Left lung (tissue), 10 donors: Measurements from ENCODE around the gene LAMA5. TPM values are rescaled to one million over a fixed set of nuclear protein-coding genes. Genes with fewer than 3 reads are reported as not detected.

Experiments used
- ATAC-seq: fragments of 200-7000 bp; cut with Tn5 transposase; one replicate; pipeline ENCODE4 v1.9.1; 2020; ENCODE audit warnings: moderate library complexity
- DNase-seq, 4 donors: peaks; one replicate each; pipeline ENCODE4 v3.0.0-alpha.2; 2013 to 2020
- H3K27ac ChIP-seq, 2 donors: fragments of 200-600 bp; sonication (generic) in 1 of 2; one replicate each; pipeline versions ENCODE4 v1.5.0 to v1.8.0; 2020 to 2021
- H3K27me3 ChIP-seq, 2 donors: fragments of 200-600 bp; sonication (generic) in 1 of 2; one replicate each; pipeline versions ENCODE4 v1.5.0 to v1.8.0; 2020 to 2021
- H3K36me3 ChIP-seq, 2 donors: fragments of 200-600 bp; sonication (generic) in 1 of 2; one replicate each; pipeline versions ENCODE4 v1.5.0 to v1.8.0; 2020 to 2021
- H3K4me1 ChIP-seq, 2 donors: fragments of 200-600 bp; one replicate each; pipeline ENCODE4 v1.8.0; 2021
- H3K4me3 ChIP-seq, 2 donors: fragments of 200-600 bp; sonication (generic) in 1 of 2; one replicate each; pipeline versions ENCODE4 v1.5.0 to v1.8.0; 2020 to 2021; ENCODE audit warnings: mild to moderate bottlenecking in 1 of 2
- H3K9me3 ChIP-seq, 2 donors: fragments of 200-600 bp; sonication (generic) in 1 of 2; one replicate each; pipeline versions ENCODE4 v1.5.0 to v1.8.0; 2020 to 2021
- intact Hi-C, 2 donors: fragments of 100-400 bp; cut with DNase I; formaldehyde crosslinking; loops; one replicate each; pipeline versions ENCODE4 v1.11.2 to v1.14.2; 2022
- polyA plus RNA-seq, 6 donors: library from polyadenylated mRNA; unstranded; fragments of 120-200 nt; gene quantifications; one replicate each; pipeline ENCODE4 v1.2.1, GENCODE V29; 2013; ENCODE audit not compliant: insufficient read length in 6 of 6
- total RNA-seq, 2 donors: library from RNA; stranded (reverse); fragmentation: NEBNext Ultra II Directional; extraction: Animal tissue kit (Norgen Biotek cat#: 25700); gene quantifications; one replicate each; pipeline ENCODE4 v1.2.1, GENCODE V29; 2021
- TF ChIP-seq, protein P1 (sequence below), 2 donors: fragments of 200-600 bp; sonication (generic) in 1 of 2; IDR thresholded peaks; one replicate each; pipeline versions ENCODE4 v1.5.0 to v1.8.0; 2021; ENCODE audit warnings: antibody characterized with exemption in 2 of 2
- donor health status: DM: no; HTN: yes; CAD: no.
- donor health status: DM: no; HTN: no; CAD: no.

LAMA5 gene
- total and polyA plus RNA-seq, 8 donors = 123 to 267 (median 158) TPM

DNA sequence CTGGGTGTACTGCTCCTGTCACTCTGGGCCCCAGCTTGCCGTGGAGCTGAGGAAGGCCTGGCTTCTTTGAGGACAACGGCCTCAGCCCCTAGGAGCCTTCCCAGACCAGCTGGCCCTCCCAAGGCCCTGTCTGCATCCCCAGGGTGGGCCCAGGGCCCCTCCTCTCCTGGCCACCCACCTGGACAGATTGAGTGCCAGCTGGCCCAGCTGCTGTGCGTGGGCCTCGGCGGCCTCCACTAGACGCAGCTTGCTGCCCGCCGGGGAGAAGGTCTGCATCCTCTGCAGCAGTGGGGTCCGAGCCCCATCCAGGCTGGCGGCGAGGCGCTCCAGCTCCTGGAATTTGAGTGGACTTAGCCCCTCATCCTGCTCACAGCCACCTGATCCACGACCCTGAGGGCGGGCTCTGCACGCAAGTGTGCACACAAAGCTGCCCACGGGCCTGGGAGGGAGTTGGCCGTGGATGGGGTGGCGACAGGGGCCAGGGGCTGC, 49.9 kb downstream of the LAMA5 start:
- DNase-seq (no peak), ATAC-seq (no peak)
- Histone ChIP-seq H3K9me3 (no peaks in the 10 kb centered on the region), H3K36me3 (peaks cover 0 to 82% of the 10 kb centered on the region in 2 donors), H3K4me3 (no peak overlapping the region), H3K27me3 (no peaks in the 10 kb centered on the region), H3K27ac (no peak overlapping the region), H3K4me1 (no peaks in the 10 kb centered on the region)
- TF ChIP-seq, protein P1, sequence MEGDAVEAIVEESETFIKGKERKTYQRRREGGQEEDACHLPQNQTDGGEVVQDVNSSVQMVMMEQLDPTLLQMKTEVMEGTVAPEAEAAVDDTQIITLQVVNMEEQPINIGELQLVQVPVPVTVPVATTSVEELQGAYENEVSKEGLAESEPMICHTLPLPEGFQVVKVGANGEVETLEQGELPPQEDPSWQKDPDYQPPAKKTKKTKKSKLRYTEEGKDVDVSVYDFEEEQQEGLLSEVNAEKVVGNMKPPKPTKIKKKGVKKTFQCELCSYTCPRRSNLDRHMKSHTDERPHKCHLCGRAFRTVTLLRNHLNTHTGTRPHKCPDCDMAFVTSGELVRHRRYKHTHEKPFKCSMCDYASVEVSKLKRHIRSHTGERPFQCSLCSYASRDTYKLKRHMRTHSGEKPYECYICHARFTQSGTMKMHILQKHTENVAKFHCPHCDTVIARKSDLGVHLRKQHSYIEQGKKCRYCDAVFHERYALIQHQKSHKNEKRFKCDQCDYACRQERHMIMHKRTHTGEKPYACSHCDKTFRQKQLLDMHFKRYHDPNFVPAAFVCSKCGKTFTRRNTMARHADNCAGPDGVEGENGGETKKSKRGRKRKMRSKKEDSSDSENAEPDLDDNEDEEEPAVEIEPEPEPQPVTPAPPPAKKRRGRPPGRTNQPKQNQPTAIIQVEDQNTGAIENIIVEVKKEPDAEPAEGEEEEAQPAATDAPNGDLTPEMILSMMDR (IDR thresholded peaks at IDR 0.05) = no peak
- intact Hi-C loops = no loop called here

DNA sequence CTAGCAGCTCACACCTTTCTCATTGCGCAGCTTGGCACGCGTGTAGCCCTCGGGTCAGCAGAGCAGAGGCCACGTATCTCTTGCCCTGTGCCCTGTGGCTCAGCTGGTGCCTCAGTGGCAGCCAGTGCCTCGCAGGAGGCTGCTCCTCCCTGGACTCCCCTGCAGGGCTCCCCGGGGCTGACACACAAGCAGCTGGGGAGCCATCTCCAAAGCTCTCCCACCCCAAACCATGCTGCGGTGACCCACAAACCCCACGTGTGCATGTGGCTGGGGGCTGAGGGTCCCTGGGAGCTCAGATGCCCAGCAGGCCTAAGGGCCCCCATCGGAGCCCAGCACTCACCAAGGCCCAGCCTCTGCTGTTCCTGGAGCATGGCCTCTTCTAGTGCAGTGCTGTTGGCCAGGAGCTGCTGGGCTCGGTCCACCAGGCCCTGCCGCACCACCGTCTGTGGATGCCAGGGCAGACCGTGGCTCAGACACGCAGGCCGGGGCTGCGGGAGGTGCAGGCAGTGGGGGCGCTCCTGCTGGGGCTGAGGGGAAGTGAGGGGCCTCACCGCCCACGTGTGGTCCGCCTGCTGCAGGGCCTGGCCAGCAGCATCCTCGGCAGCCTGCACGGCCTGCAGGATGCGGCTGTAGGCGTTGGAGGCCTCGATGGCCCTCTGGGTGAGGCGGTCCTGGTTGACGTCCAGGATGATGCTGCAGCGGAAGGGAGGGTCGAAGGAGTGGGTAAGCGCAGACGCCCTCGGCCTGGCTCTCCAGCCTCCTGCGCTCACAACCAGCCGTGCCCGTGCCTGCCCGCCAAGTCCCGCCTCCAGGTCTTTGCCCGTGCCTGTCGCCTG, 50.6 kb downstream of the LAMA5 start:
- DNase-seq (no peak), ATAC-seq (no peak)
- no peak overlapping the region for H3K4me3 ChIP-seq
- no peaks in the 10 kb centered on the region for H3K27me3 ChIP-seq
- no peaks in the 10 kb centered on the region for H3K4me1 ChIP-seq
- peaks cover 0 to 83% of the 10 kb centered on the region in 2 donors for H3K36me3 ChIP-seq
- intact Hi-C loops = no loop called here
- TF ChIP-seq, protein P1 (IDR thresholded peaks at IDR 0.05) = no peak
- no peak overlapping the region for H3K27ac ChIP-seq
- H3K9me3 ChIP-seq = no peaks in the 10 kb centered on the region

DNA sequence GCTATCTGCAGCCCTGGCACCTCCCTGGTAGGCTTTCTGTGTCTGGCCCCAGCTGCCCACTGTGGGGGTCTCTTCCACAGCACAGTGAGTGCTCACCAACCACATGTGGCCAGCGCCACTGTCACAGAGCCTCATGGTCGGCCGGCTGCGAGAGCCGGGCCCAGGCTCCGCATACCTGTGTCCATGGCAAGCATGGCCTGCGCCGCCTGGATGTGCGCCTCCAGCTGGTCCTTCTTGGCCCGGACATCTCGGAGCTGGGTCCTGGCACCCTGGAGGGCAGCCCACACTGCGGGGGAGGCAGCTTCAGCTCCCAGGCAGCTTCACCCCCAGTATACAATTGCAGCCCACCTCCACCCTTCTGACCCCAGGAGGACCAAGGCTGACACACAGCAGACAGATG, 51.3 kb downstream of the LAMA5 start:
- H3K4me3 ChIP-seq = no peak overlapping the region
- H3K27ac ChIP-seq = no peak overlapping the region
- intact Hi-C loops = no loop called here
- DNase-seq (no peak), ATAC-seq (no peak)
- TF ChIP-seq, protein P1 (IDR thresholded peaks at IDR 0.05) = no peak
- H3K9me3 ChIP-seq = no peaks in the 10 kb centered on the region
- peaks cover 0 to 89% of the 10 kb centered on the region in 2 donors for H3K36me3 ChIP-seq
- no peaks in the 10 kb centered on the region for H3K4me1 ChIP-seq
- H3K27me3 ChIP-seq = no peaks in the 10 kb centered on the region

DNA sequence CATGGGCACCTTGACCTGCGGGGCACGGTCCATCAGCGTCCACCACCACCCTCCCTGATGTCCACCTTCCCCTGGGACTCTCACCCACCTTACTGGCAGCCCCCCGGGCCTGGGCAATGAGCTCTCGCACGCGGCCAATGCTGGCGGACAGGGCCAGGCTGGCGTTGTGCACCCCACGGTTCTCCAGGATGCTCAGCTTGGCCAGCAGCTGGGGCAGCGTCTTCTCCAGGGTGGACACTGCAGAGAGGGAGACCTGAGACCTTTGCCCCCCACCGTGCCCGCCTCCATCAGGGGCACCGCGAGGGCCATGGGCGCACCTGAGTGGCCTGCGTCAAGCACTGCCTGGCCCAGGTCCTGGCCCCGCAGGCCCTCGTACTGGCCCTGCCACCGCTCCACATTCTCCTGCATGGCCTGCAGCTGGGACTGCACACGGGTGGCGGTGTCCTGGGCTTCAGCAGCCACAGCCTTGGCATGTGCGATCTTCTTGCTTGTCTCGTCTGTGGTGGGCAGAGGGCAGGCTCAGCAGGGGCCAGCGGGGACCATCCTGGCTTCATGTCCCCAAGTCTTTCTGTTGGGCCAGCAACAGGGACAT, 52.3 kb downstream of the LAMA5 start:
- DNase-seq = no peak
- Histone ChIP-seq H3K36me3 (peaks cover 0 to 90% of the 10 kb centered on the region in 2 donors), H3K9me3 (no peaks in the 10 kb centered on the region), H3K4me3 (no peak overlapping the region), H3K27me3 (no peaks in the 10 kb centered on the region), H3K27ac (no peak overlapping the region), H3K4me1 (no peaks in the 10 kb centered on the region)
- TF ChIP-seq, protein P1 (IDR thresholded peaks at IDR 0.05) = no peak
- ATAC-seq = no peak
- intact Hi-C loops = no loop called here

DNA sequence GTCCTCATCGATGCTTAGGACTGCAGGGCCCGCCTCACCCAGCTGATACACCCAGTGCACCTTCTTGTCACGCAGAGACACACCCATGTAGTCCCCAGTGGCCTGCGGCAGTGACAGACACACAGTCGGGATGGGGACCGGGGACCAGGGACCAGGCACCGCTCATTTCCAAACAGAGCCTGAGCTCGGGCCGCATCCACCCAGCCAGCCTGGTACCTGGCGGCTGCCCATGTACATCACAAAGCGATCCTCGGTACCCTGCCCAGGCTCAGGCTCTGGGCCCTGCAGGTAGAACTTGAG, 52.8 kb downstream of the LAMA5 start:
- TF ChIP-seq, protein P1 (IDR thresholded peaks at IDR 0.05) = no peak
- ATAC-seq (no peak), DNase-seq (no peak)
- intact Hi-C loops = no loop called here
- no peaks in the 10 kb centered on the region for H3K27me3 ChIP-seq
- H3K36me3 ChIP-seq = peaks cover 0 to 89% of the 10 kb centered on the region in 2 donors
- H3K4me3 ChIP-seq = no peak overlapping the region
- no peak overlapping the region for H3K27ac ChIP-seq
- H3K9me3 ChIP-seq = no peaks in the 10 kb centered on the region
- H3K4me1 ChIP-seq = no peaks in the 10 kb centered on the region
